HG02571 (cell line): ENCODE data around the gene ATG7.
"Not testable (repeated sequence)": the region's sequence is repeated elsewhere in the genome, so short reads cannot be mapped to it uniquely, and the experiment has no call there.

ENCODE experiments used
- ATAC-seq: cut with Tn5 transposase; IDR thresholded peaks from one replicate; pipeline ENCODE4 v1.9.1; 2021; ENCODE audit warnings: mild to moderate bottlenecking, moderate library complexity; ENCODE audit not compliant: unreplicated experiment

ATG7 gene

GRCh38 chr3:11291808-11292207 is 19.6 kb downstream of the ATG7 start:
- no peak for ATAC-seq

GRCh38 chr3:11297126-11297525 is 24.9 kb downstream of the ATG7 start:
- ATAC-seq = no peak

GRCh38 chr3:11300970-11301369 is 28.8 kb downstream of the ATG7 start:
- peak; percentile 90 for ATAC-seq

- ATAC-seq = no peak
Observed at GRCh38 chr3:11302444-11302843, 30.2 kb downstream of the ATG7 start.

GRCh38 chr3:11304175-11304574 is 32.0 kb downstream of the ATG7 start:
- ATAC-seq = no peak

- ATAC-seq = no peak
Observed at GRCh38 chr3:11305509-11305908, 33.3 kb downstream of the ATG7 start.

GRCh38 chr3:11306817-11307589 is 34.8 kb downstream of the ATG7 start:
- peak; percentile 56 for ATAC-seq

- ATAC-seq = no peak
Observed at GRCh38 chr3:11307830-11308432, 35.7 kb downstream of the ATG7 start.

GRCh38 chr3:11310258-11310657 is 38.1 kb downstream of the ATG7 start:
- ATAC-seq = no peak

- no peak for ATAC-seq
Observed at GRCh38 chr3:11312166-11312565, 40.0 kb downstream of the ATG7 start.

GRCh38 chr3:11317300-11317699 is 45.1 kb downstream of the ATG7 start:
- no peak for ATAC-seq

GRCh38 chr3:11322931-11323330 is 50.7 kb downstream of the ATG7 start:
- ATAC-seq = no peak

GRCh38 chr3:11323813-11324212 is 51.6 kb downstream of the ATG7 start:
- ATAC-seq = no peak

- no peak for ATAC-seq
Observed at GRCh38 chr3:11327619-11328018, 55.4 kb downstream of the ATG7 start.

GRCh38 chr3:11328196-11328945 is 56.2 kb downstream of the ATG7 start:
- no peak for ATAC-seq

GRCh38 chr3:11329777-11330176 is 57.6 kb downstream of the ATG7 start:
- no peak for ATAC-seq

GRCh38 chr3:11331101-11331500 is 58.9 kb downstream of the ATG7 start:
- ATAC-seq = no peak

GRCh38 chr3:11335056-11335608 is 62.9 kb downstream of the ATG7 start:
- no peak for ATAC-seq

GRCh38 chr3:11339541-11339940 is 67.3 kb downstream of the ATG7 start:
- no peak for ATAC-seq

GRCh38 chr3:11346416-11346815 is 74.2 kb downstream of the ATG7 start:
- ATAC-seq = no peak

- not testable (repeated sequence) for ATAC-seq
Observed at GRCh38 chr3:11348877-11349276, 76.7 kb downstream of the ATG7 start.

GRCh38 chr3:11349446-11349845 is 77.2 kb downstream of the ATG7 start:
- ATAC-seq = no peak
